Smooth muscle cell (in vitro differentiated cells): ENCODE results near the gene SLC1A3. TPM values are rescaled to one million over a fixed set of nuclear protein-coding genes. Genes with fewer than 3 reads are reported as not detected.

Source experiments
- DNase-seq: peaks from one replicate; lab custom pipeline; 2025; ENCODE audit not compliant: unreplicated experiment; lab: John Stamatoyannopoulos, UW
- H2AFZ ChIP-seq: fragments of 200-600 bp; sonication (generic); 2 replicates; pipeline ENCODE4 v1.6.0; 2016; ENCODE audit warnings: antibody characterized with exemption, low read depth, mild to moderate bottlenecking
- H3F3A ChIP-seq: fragments of 200-600 bp; sonication (generic); 2 replicates; pipeline ENCODE4 v1.6.0; 2017; ENCODE audit warnings: antibody characterized with exemption, low read depth
- H3K27ac ChIP-seq: fragments of 200-600 bp; sonication (generic); 2 replicates; pipeline ENCODE4 v1.5.1; 2016; ENCODE audit warnings: low read depth, mild to moderate bottlenecking
- H3K27me3 ChIP-seq: fragments of 200-600 bp; sonication (generic); 2 replicates; pipeline ENCODE4 v1.6.1; 2016; ENCODE audit warnings: low read depth, mild to moderate bottlenecking
- H3K36me3 ChIP-seq: fragments of 200-600 bp; sonication (generic); 2 replicates; pipeline ENCODE4 v1.5.1; 2016; ENCODE audit warnings: low read depth
- H3K4me1 ChIP-seq: fragments of 200-600 bp; sonication (generic); 2 replicates; pipeline ENCODE4 v1.5.1; 2016; ENCODE audit warnings: low read depth
- H3K4me2 ChIP-seq: fragments of 200-600 bp; sonication (generic); 2 replicates; pipeline ENCODE4 v1.6.0; 2016; ENCODE audit warnings: mild to moderate bottlenecking
- H3K4me3 ChIP-seq: fragments of 200-600 bp; sonication (generic); 2 replicates; pipeline ENCODE4 v1.5.1; 2016; ENCODE audit warnings: mild to moderate bottlenecking
- H3K79me2 ChIP-seq: fragments of 200-600 bp; sonication (generic); 2 replicates; pipeline ENCODE4 v1.6.0; 2016; ENCODE audit warnings: low read depth, mild to moderate bottlenecking
- H3K9ac ChIP-seq: fragments of 200-600 bp; sonication (generic); 2 replicates; pipeline ENCODE4 v1.6.0; 2016; ENCODE audit warnings: low read depth
- H3K9me3 ChIP-seq: fragments of 200-600 bp; sonication (generic); replicated peaks from 2 replicates; pipeline ENCODE4 v1.5.1; 2016; ENCODE audit warnings: low read depth
- H4K20me1 ChIP-seq: fragments of 200-600 bp; sonication (generic); 2 replicates; pipeline ENCODE4 v1.6.0; 2016; ENCODE audit warnings: low read depth
- CTCF ChIP-seq: fragments of 200-600 bp; sonication (generic); IDR thresholded peaks from 2 replicates; pipeline ENCODE4 v1.5.1; 2017; ENCODE audit warnings: borderline replicate concordance, mild to moderate bottlenecking, antibody characterized with exemption; ENCODE audit not compliant: insufficient read depth, poor library complexity, severe bottlenecking
- WGBS: methylation state at CpG from one replicate; pipeline ENCODE4 v1.1.7; 2016; ENCODE audit warnings: low lambda C conversion rate; 5-methylcytosine and 5-hydroxymethylcytosine counted together
- polyA plus RNA-seq: library from polyadenylated mRNA; unstranded; fragments of >200 nt; fragmentation: Nextera tagmentation; extraction: Ambion mirVana; gene quantifications from 2 replicates; pipeline ENCODE4 v1.2.1, GENCODE V29; 2016
- total RNA-seq: library from RNA; depleted of rRNA; stranded (reverse); fragments of >200 nt; gene quantifications from 2 replicates; pipeline ENCODE4 v1.2.3, GENCODE V29; 2014

SLC1A3 gene
- total and polyA plus RNA-seq, 2 experiments from 2014 or later = 2.1 to 6.8 TPM

- Histone ChIP-seq H3F3A (no peaks in the 10 kb centered on the region), H3K27me3 (no peaks in the 10 kb centered on the region), H4K20me1 (no peaks in the 10 kb centered on the region), H3K9ac (no peak overlapping the region), H3K79me2 (no peaks in the 10 kb centered on the region), H3K4me3 (no peak overlapping the region), H3K4me1 (no peaks in the 10 kb centered on the region), H3K9me3 (no peaks in the 10 kb centered on the region), H3K27ac (no peak overlapping the region), H3K4me2 (no peak overlapping the region), H3K36me3 (no peaks in the 10 kb centered on the region), H2AFZ (no peak overlapping the region)
- no peak for DNase-seq
- no peak for TF ChIP-seq CTCF
- 87% methylated on average over 6 of the region's 6 CpGs for WGBS
These were observed 118.3 kb downstream of the SLC1A3 start for GRCh38 chr5:36724467-36725332.

GRCh38 chr5:36726317-36726716 lies 119.9 kb downstream of the SLC1A3 start:
- H3K4me2 ChIP-seq = no peak overlapping the region
- no peak overlapping the region for H3K27ac ChIP-seq
- no peaks in the 10 kb centered on the region for H3K9me3 ChIP-seq
- no peaks in the 10 kb centered on the region for H3K36me3 ChIP-seq
- no peak for DNase-seq
- no peak for TF ChIP-seq CTCF
- no peaks in the 10 kb centered on the region for H3K4me1 ChIP-seq
- H3K79me2 ChIP-seq = no peaks in the 10 kb centered on the region
- WGBS = 95% methylated on average over 1 of the region's 1 CpG
- H3K9ac ChIP-seq = no peak overlapping the region
- no peaks in the 10 kb centered on the region for H3F3A ChIP-seq
- H4K20me1 ChIP-seq = no peaks in the 10 kb centered on the region
- no peak overlapping the region for H2AFZ ChIP-seq
- H3K27me3 ChIP-seq = no peaks in the 10 kb centered on the region
- H3K4me3 ChIP-seq = no peak overlapping the region

- Histone ChIP-seq H3K27me3 (no peaks in the 10 kb centered on the region), H3K36me3 (no peaks in the 10 kb centered on the region), H2AFZ (no peak overlapping the region), H3K9me3 (no peaks in the 10 kb centered on the region), H3K27ac (no peak overlapping the region), H3K4me2 (no peak overlapping the region), H4K20me1 (no peaks in the 10 kb centered on the region), H3K79me2 (no peaks in the 10 kb centered on the region), H3K4me3 (no peak overlapping the region), H3K9ac (no peak overlapping the region), H3K4me1 (no peaks in the 10 kb centered on the region), H3F3A (no peaks in the 10 kb centered on the region)
- no peak for TF ChIP-seq CTCF
- DNase-seq = no peak
- 87% methylated on average over 1 of the region's 1 CpG for WGBS
These were observed 120.4 kb downstream of the SLC1A3 start for GRCh38 chr5:36726767-36727166.
